ENCODE data around the gene MYCN. TPM values are rescaled to one million over a fixed set of nuclear protein-coding genes. Genes with fewer than 3 reads are reported as not detected.

Gene MYCN
- total RNA-seq, 1 experiment from 2014 or later = 68.3 TPM

GRCh38 chr2:15937105-15937881, 3.1 kb upstream of the MYCN start (continued):
- TF ChIP-seq PRDM15 (CRISPR knock-in tag; IDR thresholded peaks at IDR 0.05) (no peak), CREM (CRISPR knock-in tag; IDR thresholded peaks at IDR 0.05) (no peak)

GRCh38 chr2:15937882-15938802, 2.2 kb upstream of the MYCN start:
- H3K4me3 Mint-ChIP-seq = peak overlapping the region; percentile 19; the same call in 1 of the 2 replicates
- POLR2A ChIA-PET = interaction anchor here (1.5 kb wide), 1 partner anchor 15 kb away, joined by 5 read pairs; no protein-coding TSS in a partner anchor
- peak overlapping the region; percentile 75 for H3K27ac Mint-ChIP-seq
- H3K27me3 Mint-ChIP-seq (ENCODE audit: low read depth) = no peaks in the 10 kb centered on the region
- H3K4me1 Mint-ChIP-seq = peaks cover 54% of the 10 kb centered on the region
- peaks cover 5% of the 10 kb centered on the region; the same call in 1 of the 2 replicates for H3K9me3 Mint-ChIP-seq
- H3K36me3 Mint-ChIP-seq = peaks cover 13% of the 10 kb centered on the region
- no peak for DNase-seq (ENCODE audit: low spot score)
- no peak for ATAC-seq
- CTCF ChIA-PET = interaction anchor here (1.2 to 4.2 kb wide), 13 partner anchors 11 to 569 kb away, joined by 3 to 55 read pairs (median 20); no protein-coding TSS in a partner anchor
- TF ChIP-seq MLX (CRISPR knock-in tag; IDR thresholded peaks at IDR 0.05) (no peak), TEAD1 (CRISPR knock-in tag; IDR thresholded peaks at IDR 0.05) (0 out of 2 replicates have a peak, but pooled peaks have one; percentile 73), ZBTB21 (CRISPR knock-in tag; IDR thresholded peaks at IDR 0.05; ENCODE audit: borderline replicate concordance) (peak; percentile 47; the same call in 1 of the 2 replicates), KAT7 (CRISPR knock-in tag; IDR thresholded peaks at IDR 0.05; ENCODE audit: borderline replicate concordance) (no peak), NR1H2 (CRISPR knock-in tag; IDR thresholded peaks at IDR 0.05) (no peak), FOXK1 (CRISPR knock-in tag; IDR thresholded peaks at IDR 0.05) (no peak), ARID4B (CRISPR knock-in tag; IDR thresholded peaks at IDR 0.05; ENCODE audit: borderline replicate concordance) (no peak), NFATC4 (CRISPR knock-in tag; IDR thresholded peaks at IDR 0.05) (no peak), PRRX2 (CRISPR knock-in tag; IDR thresholded peaks at IDR 0.05) (no peak), ZNF317 (CRISPR knock-in tag; IDR thresholded peaks at IDR 0.05; ENCODE audit: borderline replicate concordance, low read depth) (no peak), NFE2L1 (CRISPR knock-in tag; IDR thresholded peaks at IDR 0.05) (no peak), ZNF121 (CRISPR knock-in tag; IDR thresholded peaks at IDR 0.05) (peak; percentile 34; the same call in 1 of the 2 replicates), ZNF232 (CRISPR knock-in tag; IDR thresholded peaks at IDR 0.05) (no peak)
- TF ChIP-seq, protein P1, sequence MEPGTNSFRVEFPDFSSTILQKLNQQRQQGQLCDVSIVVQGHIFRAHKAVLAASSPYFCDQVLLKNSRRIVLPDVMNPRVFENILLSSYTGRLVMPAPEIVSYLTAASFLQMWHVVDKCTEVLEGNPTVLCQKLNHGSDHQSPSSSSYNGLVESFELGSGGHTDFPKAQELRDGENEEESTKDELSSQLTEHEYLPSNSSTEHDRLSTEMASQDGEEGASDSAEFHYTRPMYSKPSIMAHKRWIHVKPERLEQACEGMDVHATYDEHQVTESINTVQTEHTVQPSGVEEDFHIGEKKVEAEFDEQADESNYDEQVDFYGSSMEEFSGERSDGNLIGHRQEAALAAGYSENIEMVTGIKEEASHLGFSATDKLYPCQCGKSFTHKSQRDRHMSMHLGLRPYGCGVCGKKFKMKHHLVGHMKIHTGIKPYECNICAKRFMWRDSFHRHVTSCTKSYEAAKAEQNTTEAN (CRISPR knock-in tag; IDR thresholded peaks at IDR 0.05) = no peak
- TF ChIP-seq, protein P2, sequence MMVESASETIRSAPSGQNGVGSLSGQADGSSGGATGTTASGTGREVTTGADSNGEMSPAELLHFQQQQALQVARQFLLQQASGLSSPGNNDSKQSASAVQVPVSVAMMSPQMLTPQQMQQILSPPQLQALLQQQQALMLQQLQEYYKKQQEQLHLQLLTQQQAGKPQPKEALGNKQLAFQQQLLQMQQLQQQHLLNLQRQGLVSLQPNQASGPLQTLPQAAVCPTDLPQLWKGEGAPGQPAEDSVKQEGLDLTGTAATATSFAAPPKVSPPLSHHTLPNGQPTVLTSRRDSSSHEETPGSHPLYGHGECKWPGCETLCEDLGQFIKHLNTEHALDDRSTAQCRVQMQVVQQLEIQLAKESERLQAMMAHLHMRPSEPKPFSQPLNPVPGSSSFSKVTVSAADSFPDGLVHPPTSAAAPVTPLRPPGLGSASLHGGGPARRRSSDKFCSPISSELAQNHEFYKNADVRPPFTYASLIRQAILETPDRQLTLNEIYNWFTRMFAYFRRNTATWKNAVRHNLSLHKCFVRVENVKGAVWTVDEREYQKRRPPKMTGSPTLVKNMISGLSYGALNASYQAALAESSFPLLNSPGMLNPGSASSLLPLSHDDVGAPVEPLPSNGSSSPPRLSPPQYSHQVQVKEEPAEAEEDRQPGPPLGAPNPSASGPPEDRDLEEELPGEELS (CRISPR knock-in tag; IDR thresholded peaks at IDR 0.05) = peak; percentile 15; the same call in 1 of the 2 replicates
- TF ChIP-seq, protein P3, sequence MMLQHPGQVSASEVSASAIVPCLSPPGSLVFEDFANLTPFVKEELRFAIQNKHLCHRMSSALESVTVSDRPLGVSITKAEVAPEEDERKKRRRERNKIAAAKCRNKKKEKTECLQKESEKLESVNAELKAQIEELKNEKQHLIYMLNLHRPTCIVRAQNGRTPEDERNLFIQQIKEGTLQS (CRISPR knock-in tag; conservative IDR thresholded peaks at IDR 0.05) = no peak

All from WTC11 (cell line).